ENCODE measurements around the gene DTNA. TPM values are rescaled to one million over a fixed set of nuclear protein-coding genes. Genes with fewer than 3 reads are reported as not detected.
A peak's percentile ranks its signal among the peaks of the same experiment; 100 is the strongest.
"Not testable (repeated sequence)": the region's sequence is repeated elsewhere in the genome, so short reads cannot be mapped to it uniquely, and the experiment has no call there.

DTNA gene
- polyA plus RNA-seq, 1 experiment, result 16.4 TPM

- TF ChIP-seq CTCF (IDR thresholded peaks at IDR 0.05; ENCODE audit: low read depth, low read length), result peak; percentile 60
- no peak for DNase-seq (ENCODE audit: low read depth, low spot score)
- Histone ChIP-seq H3K27me3 (ENCODE audit: control insufficient read depth, insufficient read depth, low read length) (no peaks in the 10 kb centered on the region), H3K9me3 (ENCODE audit: control insufficient read depth, insufficient read depth, low read length) (no peaks in the 10 kb centered on the region), H3K27ac (ENCODE audit: low read depth, low read length) (no peak overlapping the region), H3K4me3 (ENCODE audit: low read depth, low read length) (no peak overlapping the region)
- ChIA-PET CTCF (interaction anchor here (0.6 to 2.2 kb wide), 14 partner anchors 8 to 136 kb away, joined by 3 to 10 read pairs (median 4); partner anchors contain the start of gene DTNA), POLR2A (no interaction called here)
Measured at GRCh38 chr18:34729264-34729663, 19.2 kb downstream of the DTNA start.

- POLR2A ChIA-PET, result no interaction called here
- H3K27me3 ChIP-seq (ENCODE audit: control insufficient read depth, insufficient read depth, low read length), result no peaks in the 10 kb centered on the region
- DNase-seq (ENCODE audit: low read depth, low spot score), result no peak
- no peak for TF ChIP-seq CTCF (IDR thresholded peaks at IDR 0.05; ENCODE audit: low read depth, low read length)
- H3K27ac ChIP-seq (ENCODE audit: low read depth, low read length), result no peak overlapping the region
- H3K4me3 ChIP-seq (ENCODE audit: low read depth, low read length), result no peak overlapping the region
- H3K9me3 ChIP-seq (ENCODE audit: control insufficient read depth, insufficient read depth, low read length), result no peaks in the 10 kb centered on the region
- CTCF ChIA-PET, result interaction anchor here (0.6 to 2.2 kb wide), 15 partner anchors 8 to 137 kb away, joined by 3 to 10 read pairs (median 4); partner anchors contain the start of gene DTNA
Measured at GRCh38 chr18:34729740-34730355, 19.8 kb downstream of the DTNA start.

- no peak for TF ChIP-seq CTCF (IDR thresholded peaks at IDR 0.05; ENCODE audit: low read depth, low read length)
- no peak overlapping the region for H3K4me3 ChIP-seq (ENCODE audit: low read depth, low read length)
- no peak for DNase-seq (ENCODE audit: low read depth, low spot score)
- H3K27ac ChIP-seq (ENCODE audit: low read depth, low read length), result no peak overlapping the region
- no peaks in the 10 kb centered on the region for H3K9me3 ChIP-seq (ENCODE audit: control insufficient read depth, insufficient read depth, low read length)
- ChIA-PET POLR2A (no interaction called here), CTCF (interaction anchor here (1.2 to 2.2 kb wide), 4 partner anchors 9 to 69 kb away, joined by 4 to 10 read pairs (median 6); no protein-coding TSS in a partner anchor)
- H3K27me3 ChIP-seq (ENCODE audit: control insufficient read depth, insufficient read depth, low read length), result no peaks in the 10 kb centered on the region
Measured at GRCh38 chr18:34730774-34731173, 20.7 kb downstream of the DTNA start.

- H3K9me3 ChIP-seq (ENCODE audit: control insufficient read depth, insufficient read depth, low read length), result no peaks in the 10 kb centered on the region
- DNase-seq (ENCODE audit: low read depth, low spot score), result no peak
- POLR2A ChIA-PET, result no interaction called here
- TF ChIP-seq CTCF (IDR thresholded peaks at IDR 0.05; ENCODE audit: low read depth, low read length), result no peak
- CTCF ChIA-PET, result interaction anchor here (0.6 to 2.0 kb wide), 2 partner anchors 23 to 72 kb away, joined by 6 to 8 read pairs; no protein-coding TSS in a partner anchor
- no peak overlapping the region for H3K27ac ChIP-seq (ENCODE audit: low read depth, low read length)
- H3K4me3 ChIP-seq (ENCODE audit: low read depth, low read length), result no peak overlapping the region
- H3K27me3 ChIP-seq (ENCODE audit: control insufficient read depth, insufficient read depth, low read length), result no peaks in the 10 kb centered on the region
Measured at GRCh38 chr18:34734056-34734455, 24.0 kb downstream of the DTNA start.

- POLR2A ChIA-PET; DNase-seq (ENCODE audit: low read depth, low spot score); H3K27ac ChIP-seq (ENCODE audit: low read depth, low read length); H3K4me3 ChIP-seq (ENCODE audit: low read depth, low read length); H3K9me3 ChIP-seq (ENCODE audit: control insufficient read depth, insufficient read depth, low read length); H3K27me3 ChIP-seq (ENCODE audit: control insufficient read depth, insufficient read depth, low read length): not testable (repeated sequence)
- CTCF ChIA-PET, result interaction anchor here (2.0 kb wide), 1 partner anchor 73 kb away, joined by 6 read pairs; no protein-coding TSS in a partner anchor
Measured at GRCh38 chr18:34734526-34734925, 24.4 kb downstream of the DTNA start.
